GM12874 (cell line): ENCODE measurements around the gene CRACR2B.

Experiments used
- TF ChIP-seq, protein P1 (sequence below): IDR thresholded peaks from 2 replicates; pipeline ENCODE4 v1.5.1; 2011; ENCODE audit warnings: low read depth, mild to moderate bottlenecking, control low read depth, low read length, moderate library complexity; ENCODE audit not compliant: insufficient read depth

Gene CRACR2B

DNA sequence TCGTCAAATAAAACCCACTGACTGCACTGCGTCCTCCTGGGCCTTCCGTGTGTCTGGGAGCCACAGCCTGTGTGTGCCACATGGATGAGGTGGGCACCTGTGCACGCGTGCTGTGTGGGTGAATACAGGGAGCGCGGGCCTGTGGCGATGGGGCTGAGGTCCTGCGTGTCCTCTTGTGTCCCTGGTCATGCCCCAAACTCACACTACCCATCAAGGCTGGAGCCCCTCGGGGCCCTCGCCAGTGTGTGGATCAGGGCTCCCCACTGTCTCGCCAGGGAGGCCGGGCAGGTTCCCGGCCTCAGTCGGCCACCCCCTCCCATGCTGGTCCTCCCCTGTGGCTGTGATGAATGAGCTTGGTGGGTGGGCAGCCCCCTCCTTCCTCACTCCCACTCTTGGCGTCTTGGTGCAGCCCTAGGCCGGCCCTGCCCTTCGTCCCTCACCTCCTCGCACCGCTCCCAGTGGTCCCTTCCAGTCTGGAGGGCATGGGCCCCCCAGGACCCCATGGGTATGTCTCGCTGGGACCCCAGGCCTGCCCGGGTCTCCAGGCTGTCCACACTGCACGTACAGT is 4.3 kb downstream of the CRACR2B start:
- TF ChIP-seq, protein P1, sequence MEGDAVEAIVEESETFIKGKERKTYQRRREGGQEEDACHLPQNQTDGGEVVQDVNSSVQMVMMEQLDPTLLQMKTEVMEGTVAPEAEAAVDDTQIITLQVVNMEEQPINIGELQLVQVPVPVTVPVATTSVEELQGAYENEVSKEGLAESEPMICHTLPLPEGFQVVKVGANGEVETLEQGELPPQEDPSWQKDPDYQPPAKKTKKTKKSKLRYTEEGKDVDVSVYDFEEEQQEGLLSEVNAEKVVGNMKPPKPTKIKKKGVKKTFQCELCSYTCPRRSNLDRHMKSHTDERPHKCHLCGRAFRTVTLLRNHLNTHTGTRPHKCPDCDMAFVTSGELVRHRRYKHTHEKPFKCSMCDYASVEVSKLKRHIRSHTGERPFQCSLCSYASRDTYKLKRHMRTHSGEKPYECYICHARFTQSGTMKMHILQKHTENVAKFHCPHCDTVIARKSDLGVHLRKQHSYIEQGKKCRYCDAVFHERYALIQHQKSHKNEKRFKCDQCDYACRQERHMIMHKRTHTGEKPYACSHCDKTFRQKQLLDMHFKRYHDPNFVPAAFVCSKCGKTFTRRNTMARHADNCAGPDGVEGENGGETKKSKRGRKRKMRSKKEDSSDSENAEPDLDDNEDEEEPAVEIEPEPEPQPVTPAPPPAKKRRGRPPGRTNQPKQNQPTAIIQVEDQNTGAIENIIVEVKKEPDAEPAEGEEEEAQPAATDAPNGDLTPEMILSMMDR = no peak

- TF ChIP-seq, protein P1 = no peak
These were observed 4.9 kb downstream of the CRACR2B start, which contains the start of gene CD151 for GRCh38 chr11:832529-833113. Gene CD151 (plus strand): TSS chr11:832952. CDS start chr11:836070, 3,118 bp downstream.

- TF ChIP-seq, protein P1 = no peak
These were observed 5.5 kb downstream of the CRACR2B start for GRCh38 chr11:833114-833791.

DNA sequence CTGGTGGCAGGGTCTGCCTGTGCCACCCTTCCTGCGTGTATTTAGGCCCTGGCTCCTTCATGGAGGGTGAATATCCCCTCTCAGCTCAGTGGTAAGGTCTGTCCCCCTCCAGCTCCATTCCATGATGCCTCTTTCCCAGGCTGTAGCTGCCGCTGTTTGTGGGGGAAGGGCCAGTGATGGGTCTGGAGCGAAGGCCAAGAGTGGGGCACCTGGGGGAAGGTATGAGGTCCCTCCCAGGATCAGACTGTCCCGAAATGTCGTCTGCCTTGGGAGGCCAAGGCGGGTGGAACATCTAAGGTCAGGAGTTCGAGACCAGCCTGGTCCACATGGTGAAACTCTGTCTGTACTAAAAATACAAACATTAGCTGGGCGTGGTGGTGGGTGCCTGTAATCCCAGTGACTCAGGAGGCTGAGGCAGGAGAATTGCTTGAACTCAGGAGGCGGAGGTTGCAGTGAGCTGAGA is 6.2 kb downstream of the CRACR2B start:
- TF ChIP-seq, protein P1 = no peak

DNA sequence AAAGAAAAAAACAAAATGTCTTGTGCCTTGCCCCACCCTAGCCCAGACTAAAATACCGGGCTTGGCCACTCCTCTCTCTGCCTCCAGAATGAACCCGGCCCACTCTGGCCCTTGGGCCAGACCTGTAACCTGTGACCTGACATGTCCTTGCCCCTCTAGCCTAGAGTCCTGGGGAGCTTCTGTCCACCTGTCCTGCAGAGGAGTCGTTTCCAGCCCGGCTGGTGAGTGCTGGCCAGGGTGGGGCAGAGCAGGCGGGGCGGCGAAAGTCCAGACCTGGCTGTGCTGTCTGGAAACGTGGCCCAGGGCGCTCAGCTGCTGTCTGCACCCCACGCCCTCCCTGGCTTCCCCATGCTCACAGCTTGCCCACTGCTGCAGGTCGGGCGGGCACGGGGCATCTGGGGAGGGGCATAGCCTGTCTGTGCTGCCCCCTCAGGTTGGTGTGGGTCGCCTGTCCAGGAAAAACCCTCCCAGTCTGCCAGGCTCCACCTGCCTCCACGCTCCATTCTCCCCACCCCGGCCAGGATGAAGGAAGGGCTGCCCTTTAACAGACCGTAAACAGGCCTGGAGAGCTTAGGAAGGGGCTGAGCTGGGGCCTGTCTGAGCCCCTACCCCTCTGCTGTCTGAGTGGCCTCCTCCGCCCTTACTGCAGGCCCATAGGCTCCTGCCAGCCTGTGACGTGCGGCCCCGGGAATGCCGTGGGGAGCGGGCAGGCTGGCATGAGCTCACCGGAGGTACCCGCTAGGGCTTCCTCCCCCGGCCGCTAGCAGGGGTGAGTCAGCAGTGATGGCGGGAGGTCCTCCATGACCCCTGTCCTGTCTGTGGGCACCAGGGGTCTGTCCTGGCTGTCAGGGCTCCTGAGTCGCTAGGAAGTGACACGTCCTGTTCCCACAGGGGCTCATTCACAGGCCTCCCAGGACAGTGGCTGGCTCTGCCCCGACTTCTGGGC is 6.9 kb downstream of the CRACR2B start:
- TF ChIP-seq, protein P1 = no peak

DNA sequence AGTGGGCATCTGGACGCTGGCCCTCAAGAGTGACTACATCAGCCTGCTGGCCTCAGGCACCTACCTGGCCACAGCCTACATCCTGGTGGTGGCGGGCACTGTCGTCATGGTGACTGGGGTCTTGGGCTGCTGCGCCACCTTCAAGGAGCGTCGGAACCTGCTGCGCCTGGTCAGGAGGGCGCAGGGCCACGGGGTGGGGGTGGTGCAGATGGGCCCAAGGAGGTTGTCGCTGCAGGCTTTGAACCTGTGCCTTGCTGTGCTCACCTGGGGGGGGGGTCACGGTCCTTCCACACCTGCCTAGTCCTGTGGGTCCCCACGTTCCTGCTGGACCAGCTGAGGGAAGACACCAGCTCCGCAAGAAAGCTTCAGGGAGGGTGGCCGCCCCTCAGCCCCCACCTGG is 8.6 kb downstream of the CRACR2B start:
- TF ChIP-seq, protein P1 = no peak

- TF ChIP-seq, protein P1 = no peak
These were observed 9.0 kb downstream of the CRACR2B start for GRCh38 chr11:836700-837099.
